Esophagus squamous epithelium (tissue), 4 donors: ENCODE measurements around the gene ROR1.

ENCODE experiments used
- POLR2A ChIP-seq, 4 donors: fragments of 450-650 bp; IDR thresholded peaks; one replicate each; pipeline ENCODE4 v1.6.1; 2017; ENCODE audit warnings: antibody characterized with exemption in 4 of 4, mild to moderate bottlenecking in 4 of 4, moderate library complexity in 3 of 4
- TF ChIP-seq, protein P1 (sequence below), 6 experiments: fragments of 450-650 bp in 4 of 6; fragments of 200-600 bp in 2 of 6; sonication (generic) in 2 of 6; IDR thresholded peaks; one replicate each; pipeline ENCODE4 v1.5.1; 2016 to 2019; ENCODE audit warnings: antibody characterized with exemption in 6 of 6, mild to moderate bottlenecking in 4 of 6, moderate library complexity in 4 of 6

DNA sequence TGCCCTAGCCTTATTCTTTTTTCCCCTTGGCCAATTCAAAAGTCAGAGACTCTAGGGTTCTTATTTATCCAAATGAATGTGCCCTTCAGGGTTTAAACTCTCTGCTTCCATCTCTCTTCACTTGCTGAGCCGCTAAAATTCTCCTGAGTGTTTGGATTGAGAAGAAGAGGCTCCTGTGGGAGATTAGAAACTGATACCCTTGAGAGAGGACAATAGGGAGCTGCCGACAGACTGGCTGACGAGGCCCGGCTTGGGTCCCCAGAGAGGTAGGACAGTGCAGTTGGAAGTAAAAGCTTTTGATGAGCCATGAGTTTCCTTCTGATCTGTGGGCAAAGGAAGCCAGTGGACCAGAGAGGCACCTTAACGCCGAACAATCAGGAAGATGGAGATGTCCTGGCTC, 388.3 kb downstream of the ROR1 start:
- no peak for TF ChIP-seq POLR2A (IDR thresholded peaks at IDR 0.05)
- TF ChIP-seq, protein P1, sequence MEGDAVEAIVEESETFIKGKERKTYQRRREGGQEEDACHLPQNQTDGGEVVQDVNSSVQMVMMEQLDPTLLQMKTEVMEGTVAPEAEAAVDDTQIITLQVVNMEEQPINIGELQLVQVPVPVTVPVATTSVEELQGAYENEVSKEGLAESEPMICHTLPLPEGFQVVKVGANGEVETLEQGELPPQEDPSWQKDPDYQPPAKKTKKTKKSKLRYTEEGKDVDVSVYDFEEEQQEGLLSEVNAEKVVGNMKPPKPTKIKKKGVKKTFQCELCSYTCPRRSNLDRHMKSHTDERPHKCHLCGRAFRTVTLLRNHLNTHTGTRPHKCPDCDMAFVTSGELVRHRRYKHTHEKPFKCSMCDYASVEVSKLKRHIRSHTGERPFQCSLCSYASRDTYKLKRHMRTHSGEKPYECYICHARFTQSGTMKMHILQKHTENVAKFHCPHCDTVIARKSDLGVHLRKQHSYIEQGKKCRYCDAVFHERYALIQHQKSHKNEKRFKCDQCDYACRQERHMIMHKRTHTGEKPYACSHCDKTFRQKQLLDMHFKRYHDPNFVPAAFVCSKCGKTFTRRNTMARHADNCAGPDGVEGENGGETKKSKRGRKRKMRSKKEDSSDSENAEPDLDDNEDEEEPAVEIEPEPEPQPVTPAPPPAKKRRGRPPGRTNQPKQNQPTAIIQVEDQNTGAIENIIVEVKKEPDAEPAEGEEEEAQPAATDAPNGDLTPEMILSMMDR (IDR thresholded peaks at IDR 0.05), result no peak
